ENCODE results near the gene PARM1.

The PARM1 gene

GRCh38 chr4:74967324-74967723, 34.4 kb downstream of the PARM1 start:
- no peak overlapping the region for H3K4me3 ChIP-seq (ENCODE audit: low read depth, low read length)
- H3K27ac ChIP-seq (ENCODE audit: extremely low read depth, low read depth, low read length), result no peak overlapping the region
- H3K36me3 ChIP-seq (ENCODE audit: control insufficient read depth in 2 of 2, insufficient read depth in 1 of 2, low read length in 2 of 2), result no peaks in the 10 kb centered on the region
- H3K4me1 ChIP-seq (ENCODE audit: control insufficient read depth, insufficient read depth, low read length), result no peaks in the 10 kb centered on the region
- no peaks in the 10 kb centered on the region for H3K9me3 ChIP-seq (ENCODE audit: control insufficient read depth, insufficient read depth, low read depth, low read length)
- POLR2A ChIA-PET, result no interaction called here
- CTCF ChIA-PET, result no interaction called here
- TF ChIP-seq TCF7L2 (IDR thresholded peaks at IDR 0.05; ENCODE audit: borderline replicate concordance, low read depth, low read length) (no peak), ZNF366 (tag by site-specific recombination; conservative IDR thresholded peaks at IDR 0.05) (no peak), ZBTB44 (tag by site-specific recombination; IDR thresholded peaks at IDR 0.05) (no peak), ZNF449 (tag by site-specific recombination; IDR thresholded peaks at IDR 0.05) (peak; percentile 94), ZNF114 (tag by site-specific recombination; IDR thresholded peaks at IDR 0.05) (no peak), ZNF510 (tag by site-specific recombination; IDR thresholded peaks at IDR 0.05; ENCODE audit: insufficient replicate concordance) (no peak), ZNF513 (tag by site-specific recombination; IDR thresholded peaks at IDR 0.05) (no peak), YY2 (tag by site-specific recombination; IDR thresholded peaks at IDR 0.05) (no peak)

GRCh38 chr4:74968456-74969164, 35.7 kb downstream of the PARM1 start:
- no peaks in the 10 kb centered on the region for H3K4me1 ChIP-seq (ENCODE audit: control insufficient read depth, insufficient read depth, low read length)
- no peak for TF ChIP-seq ZNF132 (tag by site-specific recombination; IDR thresholded peaks at IDR 0.05; ENCODE audit: borderline replicate concordance)
- TF ChIP-seq ZNF768 (tag by site-specific recombination; IDR thresholded peaks at IDR 0.05), result no peak
- no peak for TF ChIP-seq YY2 (tag by site-specific recombination; IDR thresholded peaks at IDR 0.05)
- CTCF ChIA-PET, result no interaction called here
- H3K27ac ChIP-seq (ENCODE audit: extremely low read depth, low read depth, low read length), result no peak overlapping the region
- no peaks in the 10 kb centered on the region for H3K36me3 ChIP-seq (ENCODE audit: control insufficient read depth in 2 of 2, insufficient read depth in 1 of 2, low read length in 2 of 2)
- no peaks in the 10 kb centered on the region for H3K9me3 ChIP-seq (ENCODE audit: control insufficient read depth, insufficient read depth, low read depth, low read length)
- POLR2A ChIA-PET, result no interaction called here
- H3K4me3 ChIP-seq (ENCODE audit: low read depth, low read length), result no peak overlapping the region

- no peaks in the 10 kb centered on the region for H3K4me1 ChIP-seq (ENCODE audit: control insufficient read depth, insufficient read depth, low read length)
- ChIA-PET CTCF (interaction anchor here (0.8 kb wide), 1 partner anchor 96 kb away, joined by 3 read pairs; no protein-coding TSS in a partner anchor), POLR2A (no interaction called here)
- H3K27ac ChIP-seq (ENCODE audit: extremely low read depth, low read depth, low read length), result no peak overlapping the region
- H3K4me3 ChIP-seq (ENCODE audit: low read depth, low read length), result no peak overlapping the region
- no peaks in the 10 kb centered on the region for H3K9me3 ChIP-seq (ENCODE audit: control insufficient read depth, insufficient read depth, low read depth, low read length)
- no peaks in the 10 kb centered on the region for H3K36me3 ChIP-seq (ENCODE audit: control insufficient read depth in 2 of 2, insufficient read depth in 1 of 2, low read length in 2 of 2)
- TF ChIP-seq ZNF391 (tag by site-specific recombination; IDR thresholded peaks at IDR 0.05; ENCODE audit: borderline replicate concordance, low read depth), result no peak
- no peak for TF ChIP-seq ZFP3 (tag by site-specific recombination; IDR thresholded peaks at IDR 0.05; ENCODE audit: low read depth)
- no peak for TF ChIP-seq ZFP69B (tag by site-specific recombination; IDR thresholded peaks at IDR 0.05)
- no peak for TF ChIP-seq ZNF266 (tag by site-specific recombination; IDR thresholded peaks at IDR 0.05; ENCODE audit: low read depth)
- no peak for TF ChIP-seq SCRT1 (tag by site-specific recombination; IDR thresholded peaks at IDR 0.05; ENCODE audit: borderline replicate concordance)
- TF ChIP-seq GLIS1 (tag by site-specific recombination; IDR thresholded peaks at IDR 0.05), result no peak
- no peak for TF ChIP-seq ZSCAN18 (tag by site-specific recombination; IDR thresholded peaks at IDR 0.05)
- TF ChIP-seq ZNF596 (tag by site-specific recombination; IDR thresholded peaks at IDR 0.05), result no peak
- no peak for TF ChIP-seq ZNF488 (tag by site-specific recombination; IDR thresholded peaks at IDR 0.05)
- TF ChIP-seq OSR2 (tag by site-specific recombination; IDR thresholded peaks at IDR 0.05), result no peak
- TF ChIP-seq YY1 (tag by site-specific recombination; IDR thresholded peaks at IDR 0.05), result no peak
- TF ChIP-seq ZNF555 (tag by site-specific recombination; conservative IDR thresholded peaks at IDR 0.05), result no peak
- TF ChIP-seq ZNF558 (tag by site-specific recombination; IDR thresholded peaks at IDR 0.05), result no peak
These were observed 36.9 kb downstream of the PARM1 start for GRCh38 chr4:74969507-74970474.
